Fibroblast of lung (primary cell): ENCODE results near the gene GNG13. TPM values are rescaled to one million over a fixed set of nuclear protein-coding genes. Genes with fewer than 3 reads are reported as not detected.

Experiments used
- DNase-seq, 2 donors: peaks; one replicate each; pipeline versions ENCODE4 v3.0.0 to v3.0.0-alpha.2; 2010; ENCODE audit warnings: low read depth in 2 of 2
- H2AFZ ChIP-seq: 2 replicates; pipeline ENCODE4 v1.5.1; 2012; ENCODE audit warnings: low read length, control low read depth, inconsistent platforms
- H3K27ac ChIP-seq: 2 replicates; pipeline ENCODE4 v1.5.1; 2011; ENCODE audit warnings: low read length, control low read depth; ENCODE audit not compliant: insufficient read depth
- H3K27me3 ChIP-seq: 2 replicates; pipeline ENCODE4 v1.5.1; 2011; ENCODE audit warnings: mild to moderate bottlenecking, low read length; ENCODE audit not compliant: control insufficient read depth, insufficient read depth
- H3K36me3 ChIP-seq: 2 replicates; pipeline ENCODE4 v1.5.1; 2011; ENCODE audit warnings: low read length; ENCODE audit not compliant: control insufficient read depth, insufficient read depth
- H3K4me1 ChIP-seq: 2 replicates; pipeline ENCODE4 v1.5.1; 2011; ENCODE audit warnings: low read length; ENCODE audit not compliant: control insufficient read depth, insufficient read depth; ENCODE audit errors: extremely low read depth
- H3K4me2 ChIP-seq: 2 replicates; pipeline ENCODE4 v1.5.1; 2011; ENCODE audit warnings: low read length, control low read depth; ENCODE audit not compliant: insufficient read depth; ENCODE audit errors: extremely low read depth
- H3K4me3 ChIP-seq, 4 experiments: fragments of 200-600 bp in 1 of 4; sonication (generic) in 1 of 4; replicated peaks in 1 of 4; 2 replicates each; pipeline ENCODE4 v1.5.1; 2011 to 2016; ENCODE audit warnings: low read length in 4 of 4, low read depth in 3 of 4, mild to moderate bottlenecking in 3 of 4, control low read depth in 2 of 4, inconsistent platforms in 1 of 4, mixed read lengths in 1 of 4; ENCODE audit not compliant: insufficient read depth in 1 of 4; ENCODE audit errors: control extremely low read depth in 1 of 4
- H3K79me2 ChIP-seq: 2 replicates; pipeline ENCODE4 v1.5.1; 2012; ENCODE audit warnings: mild to moderate bottlenecking, low read length, inconsistent platforms; ENCODE audit not compliant: control insufficient read depth, insufficient read depth
- H3K9ac ChIP-seq: 2 replicates; pipeline ENCODE4 v1.5.1; 2011; ENCODE audit warnings: mild to moderate bottlenecking, low read length, control low read depth; ENCODE audit not compliant: insufficient read depth
- H3K9me3 ChIP-seq: 2 replicates; pipeline ENCODE4 v1.5.1; 2012; ENCODE audit warnings: low read depth, low read length; ENCODE audit not compliant: control insufficient read depth, insufficient read depth
- H4K20me1 ChIP-seq: 2 replicates; pipeline ENCODE4 v1.5.1; 2011; ENCODE audit warnings: low read length; ENCODE audit not compliant: control insufficient read depth, insufficient read depth; ENCODE audit errors: extremely low read depth
- CTCF ChIP-seq, 2 donors: IDR thresholded peaks in 1 of 2; conservative IDR thresholded peaks in 1 of 2; 1 replicate in 1 of 2; 2 replicates in 1 of 2; pipeline ENCODE4 v1.5.1; 2011 to 2012; ENCODE audit warnings: low read length in 2 of 2, control low read depth in 1 of 2, inconsistent platforms in 1 of 2, low read depth in 1 of 2, mild to moderate bottlenecking in 1 of 2
- EZH2 ChIP-seq: IDR thresholded peaks from 2 replicates; pipeline ENCODE4 v1.5.1; 2012; ENCODE audit warnings: low read length, control low read depth, mild to moderate bottlenecking; ENCODE audit errors: missing control alignments
- polyA plus RNA-seq, 2 donors: library from polyadenylated mRNA; depleted of rRNA in 1 of 2; stranded (reverse) in 1 of 2; unstranded in 1 of 2; fragments of >200 nt; gene quantifications; 2 replicates each; pipeline ENCODE4 v1.2.1, GENCODE V29; 2011 to 2012; ENCODE audit warnings: missing spikeins in 1 of 2
- total RNA-seq: library from RNA; depleted of rRNA; stranded (reverse); fragments of >200 nt; gene quantifications from 2 replicates; pipeline ENCODE4 v1.2.1, GENCODE V29; 2014

GNG13 gene
- total and polyA plus RNA-seq, 2 donors (not counting 1 experiment from before 2014, with no cell fraction given): not detected

- H3K4me2 ChIP-seq: no peak overlapping the region
- H3K27me3 ChIP-seq: peaks cover 16% of the 10 kb centered on the region
- H3K4me3 ChIP-seq: no peak overlapping the region
- H4K20me1 ChIP-seq: no peaks in the 10 kb centered on the region
- DNase-seq: no peak
- H3K36me3 ChIP-seq: peaks cover 6% of the 10 kb centered on the region
- no peaks in the 10 kb centered on the region for H3K4me1 ChIP-seq
- no peak overlapping the region for H3K27ac ChIP-seq
- H3K9ac ChIP-seq: no peak overlapping the region
- TF ChIP-seq CTCF (conservative IDR thresholded peaks at IDR 0.05 in 1 of 2, IDR thresholded peaks at IDR 0.05 in 1 of 2; ENCODE audit: low read depth in 1 of 2, low read length in 2 of 2) (no peak), EZH2 (no peak)
- H3K79me2 ChIP-seq: no peaks in the 10 kb centered on the region
- H3K9me3 ChIP-seq: no peaks in the 10 kb centered on the region
- H2AFZ ChIP-seq: no peak overlapping the region
These were observed 2.8 kb downstream of the GNG13 start for GRCh38 chr16:797686-798085.

GRCh38 chr16:797120-797420 is 3.5 kb downstream of the GNG13 start:
- no peak for DNase-seq
- Histone ChIP-seq H4K20me1 (no peaks in the 10 kb centered on the region), H3K9me3 (no peaks in the 10 kb centered on the region), H3K36me3 (peaks cover 6% of the 10 kb centered on the region), H3K27me3 (peaks cover 16% of the 10 kb centered on the region), H2AFZ (no peak overlapping the region), H3K9ac (no peak overlapping the region), H3K79me2 (no peaks in the 10 kb centered on the region), H3K4me2 (no peak overlapping the region), H3K4me3 (no peak overlapping the region), H3K4me1 (no peaks in the 10 kb centered on the region), H3K27ac (no peak overlapping the region)
- TF ChIP-seq CTCF (conservative IDR thresholded peaks at IDR 0.05 in 1 of 2, IDR thresholded peaks at IDR 0.05 in 1 of 2; ENCODE audit: low read depth in 1 of 2, low read length in 2 of 2): no peak
- TF ChIP-seq EZH2: no peak

GRCh38 chr16:796296-797119 is 4.0 kb downstream of the GNG13 start:
- Histone ChIP-seq H4K20me1 (no peaks in the 10 kb centered on the region), H3K27me3 (peaks cover 16% of the 10 kb centered on the region), H3K4me1 (no peaks in the 10 kb centered on the region)

More at GRCh38 chr16:796296-797119, 4.0 kb downstream of the GNG13 start:
- Histone ChIP-seq H3K27ac (no peak overlapping the region), H3K9me3 (no peaks in the 10 kb centered on the region), H3K79me2 (no peaks in the 10 kb centered on the region), H3K36me3 (peaks cover 6% of the 10 kb centered on the region), H3K4me3 (no peak overlapping the region), H3K9ac (no peak overlapping the region), H2AFZ (no peak overlapping the region), H3K4me2 (no peak overlapping the region)
- DNase-seq: no peak
- no peak for TF ChIP-seq EZH2
- no peak for TF ChIP-seq CTCF (conservative IDR thresholded peaks at IDR 0.05 in 1 of 2, IDR thresholded peaks at IDR 0.05 in 1 of 2; ENCODE audit: low read depth in 1 of 2, low read length in 2 of 2)
